CD4-positive, CD25-positive, alpha-beta regulatory T cell (primary cell): ENCODE results near the gene NAT16. TPM values are rescaled to one million over a fixed set of nuclear protein-coding genes. Genes with fewer than 3 reads are reported as not detected.
A peak's percentile ranks its signal among the peaks of the same experiment; 100 is the strongest.

Experiments used
- ATAC-seq, 2 donors: fragments of 150-1000 bp; cut with Tn5 transposase; one replicate each; pipeline ENCODE4 v1.10.0; 2021; ENCODE audit warnings: low read depth in 2 of 2, moderate number of reproducible peaks in 2 of 2, moderate library complexity in 1 of 2
- DNase-seq, 3 donors: peaks; one replicate each; pipeline versions ENCODE4 v3.0.0 to v3.0.0-alpha.2; 2012 to 2022; ENCODE audit warnings: mixed read lengths in 1 of 3
- H3K27ac ChIP-seq: one replicate; pipeline ENCODE4 v1.7.0; 2013; ENCODE audit warnings: mild to moderate bottlenecking, low read length; ENCODE audit not compliant: insufficient read depth, poor library complexity, severe bottlenecking
- H3K27me3 ChIP-seq: one replicate; pipeline ENCODE4 v1.7.0; 2013; ENCODE audit warnings: low read length; ENCODE audit not compliant: control insufficient read depth, insufficient read depth
- H3K36me3 ChIP-seq: one replicate; pipeline ENCODE4 v1.7.0; 2013; ENCODE audit warnings: mild to moderate bottlenecking, low read length, moderate library complexity; ENCODE audit not compliant: control insufficient read depth, insufficient read depth
- H3K4me1 ChIP-seq: 2 replicates; pipeline ENCODE4 v1.7.0; 2013; ENCODE audit warnings: mild to moderate bottlenecking, low read length; ENCODE audit not compliant: insufficient read depth, control insufficient read depth, poor library complexity, severe bottlenecking
- H3K4me3 ChIP-seq: one replicate; pipeline ENCODE4 v1.7.0; 2013; ENCODE audit warnings: low read depth, mild to moderate bottlenecking, low read length, moderate library complexity
- H3K9me3 ChIP-seq, 2 experiments: 1 replicate in 1 of 2; 2 replicates in 1 of 2; pipeline ENCODE4 v1.7.0; 2013; ENCODE audit warnings: low read length in 2 of 2, mild to moderate bottlenecking in 1 of 2, moderate library complexity in 1 of 2; ENCODE audit not compliant: control insufficient read depth in 2 of 2
- H3K27ac Mint-ChIP-seq, 3 donors: one replicate each; pipeline ENCODE4 v1.8.0; 2020 to 2022; ENCODE audit warnings: mild to moderate bottlenecking in 3 of 3, mixed read lengths in 3 of 3, moderate library complexity in 2 of 3
- H3K27me3 Mint-ChIP-seq: one replicate; pipeline ENCODE4 v1.8.0; 2022; ENCODE audit warnings: mild to moderate bottlenecking, mixed read lengths
- H3K36me3 Mint-ChIP-seq: one replicate; pipeline ENCODE4 v1.8.0; 2020; ENCODE audit warnings: mixed read lengths
- H3K4me1 Mint-ChIP-seq, 4 donors: one replicate each; pipeline ENCODE4 v1.8.0; 2020 to 2022; ENCODE audit warnings: mixed read lengths in 4 of 4, mild to moderate bottlenecking in 1 of 4
- H3K4me3 Mint-ChIP-seq, 4 donors: one replicate each; pipeline ENCODE4 v1.8.0; 2020 to 2022; ENCODE audit warnings: mild to moderate bottlenecking in 4 of 4, mixed read lengths in 4 of 4, moderate library complexity in 3 of 4
- H3K9me3 Mint-ChIP-seq, 7 donors: one replicate each; pipeline ENCODE4 v1.8.0; 2020 to 2022; ENCODE audit warnings: mixed read lengths in 7 of 7, mild to moderate bottlenecking in 3 of 7, moderate library complexity in 2 of 7
- polyA plus RNA-seq, 4 donors: library from polyadenylated mRNA; unstranded; fragments of 300-500 nt; fragmentation: Illumina TruSeq; gene quantifications; one replicate each; pipeline ENCODE4 v1.2.3, GENCODE V29; 2021
- total RNA-seq: library from RNA; stranded (reverse); gene quantifications from one replicate; pipeline ENCODE4 v1.2.3, GENCODE V29; 2022

The NAT16 gene
- total and polyA plus RNA-seq, 5 donors from 2014 or later: not detected

GRCh38 chr7:101165075-101165957, 14.8 kb downstream of the NAT16 start, which contains the start of gene VGF:
VGF (minus strand) TSS chr7:101165569; CDS start chr7:101164843, 726 bp downstream.
- ATAC-seq: peak; percentile 81 to 87
- DNase-seq: peak; percentile 83 to 94 (median 89)
- Histone ChIP-seq H3K36me3 (no peaks in the 10 kb centered on the region), H3K27me3 (peaks cover 40% of the 10 kb centered on the region), H3K4me1 (peaks cover 49% of the 10 kb centered on the region), H3K9me3 (no peaks in the 10 kb centered on the region), H3K4me3 (no peak within 1 kb of the TSS), H3K27ac (no peak within 1 kb of the TSS)
- Mint-ChIP-seq H3K4me3 (peak within 1 kb of the TSS; percentile 43 to 96 (median 76)), H3K27ac (peak within 1 kb of the TSS in 2 of 3 donors; percentile 60 to 91), H3K4me1 (peaks cover 6 to 55% (median 32%) of the 10 kb centered on the region in 4 donors), H3K27me3 (peaks cover 66% of the 10 kb centered on the region), H3K9me3 (peaks cover 0 to 8% (median 0%) of the 10 kb centered on the region in 7 donors), H3K36me3 (peaks cover 4% of the 10 kb centered on the region)

- Histone ChIP-seq H3K9me3 (no peaks in the 10 kb centered on the region), H3K27ac (no peak overlapping the region), H3K4me3 (no peak overlapping the region), H3K36me3 (no peaks in the 10 kb centered on the region), H3K27me3 (peaks cover 31% of the 10 kb centered on the region), H3K4me1 (peaks cover 39% of the 10 kb centered on the region)
- DNase-seq (no peak), ATAC-seq (no peak)
- H3K27me3 Mint-ChIP-seq: peaks cover 56% of the 10 kb centered on the region
- H3K4me3 Mint-ChIP-seq: peak overlapping the region; percentile 43 to 79 (median 76)
- peaks cover 4% of the 10 kb centered on the region for H3K36me3 Mint-ChIP-seq
- H3K27ac Mint-ChIP-seq: peak overlapping the region in 1 of 3 donors; percentile 60
- H3K9me3 Mint-ChIP-seq: peaks cover 0 to 6% (median 0%) of the 10 kb centered on the region in 7 donors
- peaks cover 3 to 45% (median 25%) of the 10 kb centered on the region in 4 donors for H3K4me1 Mint-ChIP-seq
These were observed 15.8 kb downstream of the NAT16 start for GRCh38 chr7:101164071-101164840.

GRCh38 chr7:101163279-101164070, 16.6 kb downstream of the NAT16 start:
- DNase-seq (peak; percentile 20 to 62 (median 26)), ATAC-seq (no peak)
- Histone ChIP-seq H3K27ac (no peak overlapping the region), H3K36me3 (no peaks in the 10 kb centered on the region), H3K4me3 (no peak overlapping the region), H3K9me3 (no peaks in the 10 kb centered on the region), H3K4me1 (peaks cover 38% of the 10 kb centered on the region), H3K27me3 (peaks cover 23% of the 10 kb centered on the region)
- H3K4me3 Mint-ChIP-seq: peak overlapping the region; percentile 68 to 84 (median 78)
- H3K4me1 Mint-ChIP-seq: peaks cover 0 to 41% (median 22%) of the 10 kb centered on the region in 4 donors
- H3K27ac Mint-ChIP-seq: no peak overlapping the region
- peaks cover 48% of the 10 kb centered on the region for H3K27me3 Mint-ChIP-seq
- peaks cover 0 to 6% (median 0%) of the 10 kb centered on the region in 7 donors for H3K9me3 Mint-ChIP-seq
- H3K36me3 Mint-ChIP-seq: peaks cover 3% of the 10 kb centered on the region

GRCh38 chr7:101162551-101163278, 17.4 kb downstream of the NAT16 start:
- Mint-ChIP-seq H3K27ac (no peak overlapping the region), H3K4me3 (peak overlapping the region; percentile 72 to 89 (median 83)), H3K9me3 (peaks cover 0 to 6% (median 0%) of the 10 kb centered on the region in 7 donors), H3K4me1 (peaks cover 0 to 36% (median 18%) of the 10 kb centered on the region in 4 donors), H3K36me3 (peaks cover 5% of the 10 kb centered on the region), H3K27me3 (peaks cover 40% of the 10 kb centered on the region)
- DNase-seq (no peak), ATAC-seq (no peak)
- no peaks in the 10 kb centered on the region for H3K36me3 ChIP-seq
- peaks cover 16% of the 10 kb centered on the region for H3K27me3 ChIP-seq
- H3K27ac ChIP-seq: no peak overlapping the region
- H3K4me3 ChIP-seq: no peak overlapping the region
- peaks cover 38% of the 10 kb centered on the region for H3K4me1 ChIP-seq
- no peaks in the 10 kb centered on the region for H3K9me3 ChIP-seq

GRCh38 chr7:101161692-101162471, 18.2 kb downstream of the NAT16 start:
- peaks cover 7% of the 10 kb centered on the region for H3K27me3 ChIP-seq
- peak overlapping the region; percentile 72 to 89 (median 83) for H3K4me3 Mint-ChIP-seq
- H3K4me1 Mint-ChIP-seq: peaks cover 0 to 28% (median 14%) of the 10 kb centered on the region in 4 donors
- H3K36me3 Mint-ChIP-seq: peaks cover 13% of the 10 kb centered on the region
- H3K9me3 ChIP-seq: no peaks in the 10 kb centered on the region
- H3K4me1 ChIP-seq: peaks cover 38% of the 10 kb centered on the region
- DNase-seq: no peak
- H3K27ac ChIP-seq: no peak overlapping the region
- peaks cover 0 to 4% (median 0%) of the 10 kb centered on the region in 7 donors for H3K9me3 Mint-ChIP-seq
- no peak for ATAC-seq
- no peak overlapping the region for H3K27ac Mint-ChIP-seq
- no peak overlapping the region for H3K4me3 ChIP-seq
- peaks cover 5% of the 10 kb centered on the region for H3K36me3 ChIP-seq
- peaks cover 32% of the 10 kb centered on the region for H3K27me3 Mint-ChIP-seq

GRCh38 chr7:101160910-101161309, 19.2 kb downstream of the NAT16 start:
- no peak overlapping the region for H3K27ac Mint-ChIP-seq
- H3K4me3 Mint-ChIP-seq: peak overlapping the region in 2 of 4 donors; percentile 43 to 72
- Histone ChIP-seq H3K4me3 (no peak overlapping the region), H3K27ac (no peak overlapping the region), H3K36me3 (peaks cover 5% of the 10 kb centered on the region), H3K4me1 (peaks cover 33% of the 10 kb centered on the region), H3K27me3 (peaks cover 4% of the 10 kb centered on the region), H3K9me3 (no peaks in the 10 kb centered on the region)
- no peak for ATAC-seq
- H3K4me1 Mint-ChIP-seq: peaks cover 0 to 24% (median 11%) of the 10 kb centered on the region in 4 donors
- peaks cover 26% of the 10 kb centered on the region for H3K27me3 Mint-ChIP-seq
- DNase-seq: no peak
- peaks cover 15% of the 10 kb centered on the region for H3K36me3 Mint-ChIP-seq
- peaks cover 0 to 5% (median 0%) of the 10 kb centered on the region in 7 donors for H3K9me3 Mint-ChIP-seq
